Neuronal stem cell (in vitro differentiated cells): ENCODE data around the gene BRINP2.

Experiments
- DNase-seq: peaks from one replicate; pipeline ENCODE4 v3.0.0-alpha.2; 2013; ENCODE audit warnings: low spot score
- H2AFZ ChIP-seq: one replicate; pipeline ENCODE4 v1.6.1; 2013; ENCODE audit warnings: mild to moderate bottlenecking, low read length, inconsistent platforms
- H2AK5ac ChIP-seq: 2 replicates; pipeline ENCODE4 v1.6.1; 2013; ENCODE audit warnings: low read depth, mild to moderate bottlenecking, inconsistent platforms, low read length, moderate library complexity, mixed read lengths
- H2BK120ac ChIP-seq: 2 replicates; pipeline ENCODE4 v1.6.1; 2013; ENCODE audit warnings: low read depth, mild to moderate bottlenecking, inconsistent platforms, low read length, moderate library complexity, mixed read lengths
- H2BK12ac ChIP-seq: one replicate; pipeline ENCODE4 v1.6.1; 2013; ENCODE audit warnings: low read length, inconsistent platforms
- H2BK15ac ChIP-seq: 2 replicates; pipeline ENCODE4 v1.6.1; 2013; ENCODE audit warnings: mild to moderate bottlenecking, low read length, inconsistent platforms, mixed read lengths
- H2BK5ac ChIP-seq: one replicate; pipeline ENCODE4 v1.6.1; 2013; ENCODE audit warnings: inconsistent platforms, mild to moderate bottlenecking, low read length, moderate library complexity
- H3K14ac ChIP-seq: one replicate; pipeline ENCODE4 v1.6.1; 2013; ENCODE audit warnings: low read length, inconsistent platforms
- H3K18ac ChIP-seq: 2 replicates; pipeline ENCODE4 v1.6.1; 2013; ENCODE audit warnings: low read length, inconsistent platforms
- H3K23ac ChIP-seq: 2 replicates; pipeline ENCODE4 v1.6.1; 2013; ENCODE audit warnings: low read depth, mild to moderate bottlenecking, mixed read lengths, low read length, inconsistent platforms; ENCODE audit not compliant: poor library complexity
- H3K27ac ChIP-seq: replicated peaks from 3 replicates; pipeline ENCODE4 v1.5.1; 2013; ENCODE audit warnings: low read length, inconsistent platforms
- H3K27me3 ChIP-seq, 3 experiments: 2 replicates each; pipeline ENCODE4 v1.6.1; 2013; ENCODE audit warnings: low read length in 3 of 3, mild to moderate bottlenecking in 2 of 3, inconsistent platforms in 1 of 3, low read depth in 1 of 3, mixed read lengths in 1 of 3, moderate library complexity in 1 of 3; ENCODE audit not compliant: control insufficient read depth in 3 of 3, insufficient read depth in 3 of 3
- H3K36me3 ChIP-seq, 2 donors: replicated peaks in 1 of 2; 2 replicates each; pipeline ENCODE4 v1.6.1; 2013; ENCODE audit warnings: low read length in 2 of 2; ENCODE audit not compliant: control insufficient read depth in 2 of 2, insufficient read depth in 2 of 2
- H3K4ac ChIP-seq: 2 replicates; pipeline ENCODE4 v1.6.1; 2013; ENCODE audit warnings: inconsistent platforms, mild to moderate bottlenecking, low read length, moderate library complexity
- H3K4me1 ChIP-seq, 2 donors: 1 replicate in 1 of 2; 2 replicates in 1 of 2; pipeline ENCODE4 v1.6.1; 2013; ENCODE audit warnings: low read length in 2 of 2, low read depth in 1 of 2; ENCODE audit not compliant: control insufficient read depth in 2 of 2, insufficient read depth in 1 of 2
- H3K4me2 ChIP-seq: one replicate; pipeline ENCODE4 v1.6.1; 2013; ENCODE audit warnings: mild to moderate bottlenecking, low read length, inconsistent platforms; ENCODE audit not compliant: insufficient read depth, poor library complexity, severe bottlenecking
- H3K4me3 ChIP-seq, 2 donors: 2 replicates each; pipeline ENCODE4 v1.5.1; 2013; ENCODE audit warnings: low read length in 2 of 2, mild to moderate bottlenecking in 2 of 2, inconsistent platforms in 1 of 2, moderate library complexity in 1 of 2
- H3K79me1 ChIP-seq: one replicate; pipeline ENCODE4 v1.6.1; 2013; ENCODE audit warnings: low read depth, mild to moderate bottlenecking, inconsistent platforms, low read length, moderate library complexity
- H3K9ac ChIP-seq: one replicate; pipeline ENCODE4 v1.6.1; 2013; ENCODE audit warnings: mild to moderate bottlenecking, low read depth, low read length, inconsistent platforms; ENCODE audit not compliant: poor library complexity
- H3K9me3 ChIP-seq, 2 donors: replicated peaks in 1 of 2; 2 replicates each; pipeline versions ENCODE3 to v1.6.1; 2013; ENCODE audit warnings: low read length in 2 of 2, mild to moderate bottlenecking in 2 of 2, inconsistent platforms in 1 of 2, low read depth in 1 of 2, mixed read lengths in 1 of 2, moderate library complexity in 1 of 2; ENCODE audit not compliant: control insufficient read depth in 2 of 2, insufficient read depth in 1 of 2
- H4K8ac ChIP-seq: one replicate; pipeline ENCODE4 v1.6.1; 2013; ENCODE audit warnings: low read depth, mild to moderate bottlenecking, inconsistent platforms, low read length, moderate library complexity
- H4K91ac ChIP-seq: one replicate; pipeline ENCODE4 v1.6.1; 2013; ENCODE audit warnings: low read length, low read depth, mild to moderate bottlenecking, inconsistent platforms; ENCODE audit not compliant: poor library complexity
- WGBS, 2 donors: extraction: QIAGEN DNeasy Blood & Tissue Kit; methylation state at CpG; one replicate each; pipeline ENCODE4 v1.1.7; 2013; ENCODE audit warnings: missing lambda C conversion rate in 2 of 2, mixed read lengths in 1 of 2; ENCODE audit not compliant: insufficient read length in 2 of 2, insufficient replicate concordance in 1 of 2; ENCODE audit errors: extremely low coverage in 2 of 2; 5-methylcytosine and 5-hydroxymethylcytosine counted together

The BRINP2 gene

DNA sequence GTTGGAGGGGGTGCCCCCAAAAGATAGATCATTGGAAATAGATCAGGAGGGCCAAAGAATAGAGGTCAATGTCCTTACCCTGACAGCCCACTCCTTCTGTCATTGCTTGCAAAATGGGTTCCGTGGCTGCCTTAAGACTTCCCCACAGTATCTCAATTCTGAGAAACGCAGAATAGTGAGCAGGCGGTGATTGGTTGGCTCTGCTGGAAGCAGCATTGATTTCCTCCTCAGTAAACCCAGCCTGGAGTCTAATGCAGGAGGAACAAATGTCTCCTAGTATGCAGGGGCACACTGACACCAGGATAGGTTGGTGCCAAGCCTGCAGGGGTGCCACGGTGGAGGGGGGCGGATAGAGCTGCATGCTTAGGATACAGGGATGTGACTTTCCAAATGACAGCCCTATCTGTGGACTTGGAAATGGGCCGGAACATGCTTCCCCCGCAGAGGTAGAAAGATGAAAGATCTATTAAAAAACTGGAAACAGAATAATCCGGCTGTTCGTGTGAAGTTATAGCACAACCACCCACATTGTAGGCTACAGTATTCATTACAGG, 76.9 kb downstream of the BRINP2 start:
- Histone ChIP-seq H3K18ac (peak overlapping the region; percentile 20), H3K79me1 (no peaks in the 10 kb centered on the region), H4K91ac (no peak overlapping the region), H3K4me2 (no peak overlapping the region), H3K36me3 (no peaks in the 10 kb centered on the region), H2BK120ac (no peak overlapping the region), H3K4ac (no peak overlapping the region), H2BK5ac (peak overlapping the region; percentile 27), H3K23ac (no peak overlapping the region), H3K4me3 (no peak overlapping the region), H3K9me3 (no peaks in the 10 kb centered on the region), H4K8ac (no peak overlapping the region), H2AFZ (no peak overlapping the region), H3K4me1 (peaks cover 0 to 14% of the 10 kb centered on the region in 2 donors), H2AK5ac (no peak overlapping the region), H3K14ac (no peak overlapping the region), H3K27me3 (no peaks in the 10 kb centered on the region), H2BK15ac (no peak overlapping the region), H3K27ac (no peak overlapping the region), H2BK12ac (no peak overlapping the region), H3K9ac (no peak overlapping the region)
- no CpG with 5 or more reads among the region's 9 CpGs for WGBS, 2 donors
- DNase-seq, result no peak

DNA sequence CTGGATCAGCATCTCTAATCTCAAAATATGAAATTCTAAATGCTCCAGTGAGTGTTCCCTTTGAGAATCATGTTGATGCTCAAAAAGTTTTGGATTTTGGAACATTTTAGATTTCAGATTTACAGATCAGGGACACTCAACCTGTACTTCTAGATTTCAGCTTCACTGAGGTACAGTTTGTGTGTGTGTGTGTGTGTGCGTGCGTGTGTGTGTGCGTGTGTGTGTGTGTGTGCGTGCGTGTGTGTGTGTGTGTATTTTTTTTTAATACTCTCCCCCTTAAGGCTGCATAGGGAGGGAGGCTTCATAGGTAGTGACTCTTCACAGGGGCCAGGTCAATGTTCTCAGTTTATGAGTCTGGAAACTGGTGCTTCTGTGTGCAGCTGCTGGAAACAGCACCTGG, 77.5 kb downstream of the BRINP2 start:
- Histone ChIP-seq H3K18ac (no peak overlapping the region), H2BK5ac (no peak overlapping the region), H3K36me3 (no peaks in the 10 kb centered on the region), H3K23ac (no peak overlapping the region), H2AK5ac (no peak overlapping the region), H3K79me1 (no peaks in the 10 kb centered on the region), H3K4me2 (no peak overlapping the region), H3K9ac (no peak overlapping the region), H4K91ac (no peak overlapping the region), H3K27me3 (no peaks in the 10 kb centered on the region), H3K14ac (no peak overlapping the region), H4K8ac (no peak overlapping the region), H2BK15ac (no peak overlapping the region), H3K4me3 (no peak overlapping the region), H3K4ac (no peak overlapping the region), H2BK12ac (no peak overlapping the region), H3K27ac (no peak overlapping the region), H2AFZ (no peak overlapping the region), H2BK120ac (no peak overlapping the region), H3K9me3 (no peaks in the 10 kb centered on the region), H3K4me1 (peaks cover 0 to 14% of the 10 kb centered on the region in 2 donors)
- DNase-seq, result no peak
- WGBS, 2 donors, result no CpG with 5 or more reads among the region's 5 CpGs

DNA sequence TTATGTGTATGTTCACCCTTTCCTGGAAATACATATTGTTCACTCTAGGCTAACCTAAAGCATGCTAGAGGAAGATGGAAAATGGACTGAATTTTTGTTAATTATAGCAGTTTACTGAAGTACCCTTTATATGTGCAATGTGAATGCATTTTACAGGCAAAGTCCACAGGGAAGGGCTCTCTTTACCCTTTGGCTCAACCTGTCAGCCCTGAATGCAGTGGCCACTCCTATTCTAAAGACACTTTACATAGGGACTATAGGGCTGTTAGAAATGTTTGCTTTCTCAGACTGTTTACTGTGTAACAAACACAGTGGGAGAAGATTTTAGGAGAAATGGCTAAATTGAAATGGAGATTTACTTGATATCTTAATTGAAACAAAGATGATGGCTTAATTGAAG, 78.5 kb downstream of the BRINP2 start:
- no peak overlapping the region for H2AFZ ChIP-seq
- no peak overlapping the region for H3K18ac ChIP-seq
- H3K27me3 ChIP-seq, result no peaks in the 10 kb centered on the region
- H4K91ac ChIP-seq, result no peak overlapping the region
- H3K9me3 ChIP-seq, result no peaks in the 10 kb centered on the region
- no peak overlapping the region for H2BK15ac ChIP-seq
- H3K36me3 ChIP-seq, result no peaks in the 10 kb centered on the region
- H3K4me1 ChIP-seq, result peaks cover 0 to 14% of the 10 kb centered on the region in 2 donors
- no peak overlapping the region for H3K9ac ChIP-seq
- no peak overlapping the region for H2BK12ac ChIP-seq
- no peak overlapping the region for H3K23ac ChIP-seq
- no peak overlapping the region for H3K4me3 ChIP-seq
- no peak overlapping the region for H3K4ac ChIP-seq
- H3K27ac ChIP-seq, result no peak overlapping the region
- no peaks in the 10 kb centered on the region for H3K79me1 ChIP-seq
- DNase-seq, result no peak
- no peak overlapping the region for H2AK5ac ChIP-seq
- no peak overlapping the region for H2BK5ac ChIP-seq
- no peak overlapping the region for H4K8ac ChIP-seq
- H2BK120ac ChIP-seq, result no peak overlapping the region
- H3K14ac ChIP-seq, result no peak overlapping the region
- H3K4me2 ChIP-seq, result no peak overlapping the region

DNA sequence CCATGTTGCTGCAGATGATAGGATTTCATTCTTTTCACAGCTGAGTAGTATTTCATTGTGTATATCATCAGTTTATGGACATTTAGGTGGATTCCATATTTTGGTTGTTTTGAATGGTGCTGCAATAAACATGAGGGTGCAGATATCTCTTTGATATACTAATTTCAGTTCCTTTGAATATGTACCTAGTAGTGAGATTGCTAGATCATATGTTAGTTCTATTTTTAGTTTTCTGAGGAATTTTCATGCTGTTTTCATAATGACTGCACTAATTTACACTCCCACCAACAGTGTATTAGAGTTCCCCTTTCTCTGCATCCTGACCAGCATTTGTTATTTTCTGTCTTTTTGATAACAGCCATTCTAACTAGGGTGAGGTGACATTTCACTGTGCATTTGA, 82.1 kb downstream of the BRINP2 start:
- H3K14ac ChIP-seq, result no peak overlapping the region
- H3K9ac ChIP-seq, result no peak overlapping the region
- no peak overlapping the region for H2AK5ac ChIP-seq
- H4K8ac ChIP-seq, result no peak overlapping the region
- H3K4ac ChIP-seq, result no peak overlapping the region
- H3K18ac ChIP-seq, result no peak overlapping the region
- H4K91ac ChIP-seq, result no peak overlapping the region
- no peak overlapping the region for H3K23ac ChIP-seq
- no peak overlapping the region for H2BK5ac ChIP-seq
- H2BK120ac ChIP-seq, result no peak overlapping the region
- peaks cover 0 to 6% of the 10 kb centered on the region in 2 donors for H3K4me1 ChIP-seq
- DNase-seq, result no peak
- H3K9me3 ChIP-seq, result no peaks in the 10 kb centered on the region
- no peak overlapping the region for H2BK12ac ChIP-seq
- H3K4me2 ChIP-seq, result no peak overlapping the region
- no peaks in the 10 kb centered on the region for H3K27me3 ChIP-seq
- no peaks in the 10 kb centered on the region for H3K36me3 ChIP-seq
- no peak overlapping the region for H3K27ac ChIP-seq
- no peak overlapping the region for H2AFZ ChIP-seq
- no peak overlapping the region for H3K4me3 ChIP-seq
- H3K79me1 ChIP-seq, result no peaks in the 10 kb centered on the region
- H2BK15ac ChIP-seq, result no peak overlapping the region
